K562 treated with DMSO at 1 percent for 48 hours (cell line): ENCODE measurements around the gene IL17D. TPM values are rescaled to one million over a fixed set of nuclear protein-coding genes. Genes with fewer than 3 reads are reported as not detected.

ENCODE experiments used
- total RNA-seq: library from RNA; unstranded; fragments of 300-600 nt; gene quantifications from 2 replicates; pipeline ENCODE4 v1.2.3, GENCODE V29; 2022; ENCODE audit warnings: low replicate concordance; ENCODE audit errors: extremely low read depth

Gene IL17D, protein sequence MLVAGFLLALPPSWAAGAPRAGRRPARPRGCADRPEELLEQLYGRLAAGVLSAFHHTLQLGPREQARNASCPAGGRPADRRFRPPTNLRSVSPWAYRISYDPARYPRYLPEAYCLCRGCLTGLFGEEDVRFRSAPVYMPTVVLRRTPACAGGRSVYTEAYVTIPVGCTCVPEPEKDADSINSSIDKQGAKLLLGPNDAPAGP
- not detected in 2 replicates for total RNA-seq

DNA sequence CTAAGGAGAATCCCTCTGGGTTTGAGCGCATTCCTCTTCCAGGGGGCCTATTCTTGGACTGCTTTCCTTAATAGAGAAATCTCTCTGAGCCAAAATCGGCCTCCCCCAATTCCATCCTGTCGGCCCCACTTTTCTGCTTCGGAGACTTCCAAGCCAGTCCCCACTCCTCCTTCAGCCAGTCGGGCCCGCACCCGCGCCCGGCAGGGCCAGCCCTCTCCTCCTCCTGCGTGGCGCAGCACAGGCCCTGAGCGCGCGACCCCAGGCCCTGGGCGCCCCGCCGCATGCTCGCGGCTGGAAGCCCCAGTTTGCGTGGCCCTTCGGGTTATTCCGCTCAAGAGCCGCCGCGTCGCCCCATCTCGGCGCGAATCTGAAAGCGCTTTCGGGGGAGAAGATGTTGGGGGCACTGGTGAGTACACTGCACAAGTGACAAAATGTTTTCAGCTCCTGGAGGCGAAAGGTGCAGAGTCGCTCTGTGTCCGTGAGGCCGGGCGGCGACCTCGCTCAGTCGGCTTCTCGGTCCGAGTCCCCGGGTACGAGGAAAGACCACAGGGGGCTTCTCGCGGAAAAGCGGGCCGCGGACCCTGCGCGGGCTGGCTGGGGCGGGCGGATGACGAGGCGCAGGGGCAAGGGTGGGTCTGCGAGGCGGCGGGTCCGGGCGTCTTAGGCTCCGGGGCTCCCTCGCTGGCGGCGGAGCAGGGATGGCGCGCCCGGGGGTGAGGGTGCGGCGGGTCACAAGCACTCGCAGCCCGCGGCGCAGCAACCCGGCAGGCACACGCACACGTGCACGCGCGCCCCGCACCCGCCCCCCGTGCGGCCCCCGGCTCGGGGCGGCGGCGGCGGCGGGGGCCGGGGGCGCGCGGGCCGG lies at the start of gene IL17D:
Gene IL17D, plus strand, starts transcription at position 785 of the 865 bp plus-strand sequence. CDS start 303 bp downstream, outside the sequence.

Other genes starting within 250 kb of the IL17D start
- gene CRYL1, start 177.8 kb upstream of the IL17D start, total RNA-seq, result not detected in 2 replicates
- gene IFT88, start 136.5 kb upstream of the IL17D start, total RNA-seq, result not detected in 2 replicates
- not detected in 2 replicates for gene EEF1AKMT1, start 70.3 kb downstream of the IL17D start, total RNA-seq
- not detected in 2 replicates for gene XPO4, start 199.0 kb downstream of the IL17D start, total RNA-seq